H1 (cell line): Measurements from ENCODE around the gene TNFSF12. TPM values are rescaled to one million over a fixed set of nuclear protein-coding genes. Genes with fewer than 3 reads are reported as not detected.

Source experiments
- CREB1 ChIP-seq: IDR thresholded peaks from 2 replicates; pipeline ENCODE4 v1.6.1; 2012; ENCODE audit warnings: inconsistent platforms
- HDAC6 ChIP-seq: IDR thresholded peaks from one replicate; pipeline ENCODE4 v1.7.1; 2012; ENCODE audit warnings: low read depth, mild to moderate bottlenecking, inconsistent platforms, low read length, moderate library complexity
- SAP30 ChIP-seq: fragments of 300-600 bp; sonication (generic); IDR thresholded peaks from 2 replicates; pipeline ENCODE4 v1.7.1; 2012; ENCODE audit warnings: low read length, moderate library complexity, mild to moderate bottlenecking, inconsistent platforms; ENCODE audit not compliant: insufficient read depth, insufficient replicate concordance
- SIX5 ChIP-seq: IDR thresholded peaks from 2 replicates; pipeline ENCODE4 v1.6.1; 2011; ENCODE audit warnings: mild to moderate bottlenecking, low read depth, low read length
- TAF1 ChIP-seq: IDR thresholded peaks from 2 replicates; pipeline ENCODE4 v1.6.1; 2011; ENCODE audit warnings: mild to moderate bottlenecking, low read depth, low read length
- polyA plus RNA-seq, 7 experiments: library from polyadenylated mRNA; depleted of rRNA in 3 of 7; stranded (reverse) in 5 of 7; unstranded in 2 of 7; fragments of >200 nt in 5 of 7; fragments of 200-250 nt in 2 of 7; gene quantifications; 1 replicate in 5 of 7; 2 replicates in 1 of 7; 4 replicates in 1 of 7; pipeline versions ENCODE4 v1.2.1 to v1.2.3, GENCODE V29; 2011 to 2013; ENCODE audit warnings: missing spikeins in 2 of 7, mixed read lengths in 2 of 7
- total RNA-seq: library from RNA; stranded (reverse); fragmentation: NEBNext Ultra II Directional; extraction: Animal tissue kit (Norgen Biotek cat#: 25700); gene quantifications from 2 replicates; pipeline ENCODE4 v1.2.1, GENCODE V29; 2021
- TF ChIP-seq, protein P1 (sequence below): IDR thresholded peaks from 2 replicates; pipeline ENCODE4 v1.6.1; 2011; ENCODE audit warnings: low read depth, mild to moderate bottlenecking, low read length; ENCODE audit not compliant: insufficient read depth

TNFSF12 gene
- total and polyA plus RNA-seq, 2 of the 8 experiments (the other 6 are each of a cell fraction or from before 2014, with no cell fraction given), result 7.2 to 9.6 TPM

DNA sequence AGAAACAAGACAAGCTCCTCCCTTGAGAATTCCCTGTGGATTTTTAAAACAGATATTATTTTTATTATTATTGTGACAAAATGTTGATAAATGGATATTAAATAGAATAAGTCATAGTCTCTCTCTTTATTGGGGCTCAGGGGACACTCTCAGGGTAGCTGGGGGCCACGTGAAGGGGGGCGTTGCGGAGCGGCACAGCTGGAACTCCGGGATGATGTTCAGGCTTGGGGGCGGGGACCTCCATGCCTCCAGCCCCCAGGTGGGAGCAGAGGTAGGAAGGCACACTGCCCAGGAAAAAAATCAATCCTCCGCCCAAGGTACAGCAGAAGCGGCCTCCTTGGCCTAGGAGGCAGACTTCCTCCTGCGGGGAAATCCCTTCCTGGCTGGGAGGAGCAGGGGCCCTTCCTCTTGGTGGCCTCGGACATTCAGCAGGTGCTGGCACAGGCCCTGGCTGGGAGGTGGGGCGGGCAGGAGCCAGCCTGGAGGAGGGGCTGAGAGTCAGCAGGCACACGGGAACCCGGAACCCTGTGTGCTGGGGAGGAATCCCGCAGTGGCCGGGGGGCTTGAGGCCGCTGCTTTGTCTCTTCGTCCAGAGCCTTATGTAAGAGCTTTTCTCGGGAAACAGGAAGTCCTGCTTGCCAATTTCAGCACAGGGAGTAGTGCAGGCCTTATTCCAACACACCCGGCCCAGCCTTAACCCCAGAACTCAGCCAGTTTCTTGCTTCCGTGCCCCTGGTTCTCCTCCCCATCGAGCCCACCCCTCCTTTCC lies 9.1 kb downstream of the TNFSF12 start (continued):
- TF ChIP-seq, protein P1, sequence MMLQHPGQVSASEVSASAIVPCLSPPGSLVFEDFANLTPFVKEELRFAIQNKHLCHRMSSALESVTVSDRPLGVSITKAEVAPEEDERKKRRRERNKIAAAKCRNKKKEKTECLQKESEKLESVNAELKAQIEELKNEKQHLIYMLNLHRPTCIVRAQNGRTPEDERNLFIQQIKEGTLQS, result no peak
- TF ChIP-seq CREB1 (no peak), TAF1 (no peak), SIX5 (no peak), HDAC6 (no peak), SAP30 (no peak)
